Measurements from ENCODE around the gene BPIFB3. TPM values are rescaled to one million over a fixed set of nuclear protein-coding genes. Genes with fewer than 3 reads are reported as not detected.
"Not testable (repeated sequence)": the region's sequence is repeated elsewhere in the genome, so short reads cannot be mapped to it uniquely, and the experiment has no call there.

The BPIFB3 gene
- total RNA-seq, 4 donors from 2014 or later = not detected

- H3K4me1 ChIP-seq; H3K9me3 ChIP-seq; H3K27ac ChIP-seq (replicated peaks in 1 of 4); H3K4me3 ChIP-seq; H3K36me3 ChIP-seq; H3K27me3 ChIP-seq; intact Hi-C loops (cut with DNase I); DNase-seq (ENCODE audit: extremely low spot score): not testable (repeated sequence)
- 59% methylated on average over 6 of the region's 6 CpGs for WGBS
- TF ChIP-seq, protein P1, sequence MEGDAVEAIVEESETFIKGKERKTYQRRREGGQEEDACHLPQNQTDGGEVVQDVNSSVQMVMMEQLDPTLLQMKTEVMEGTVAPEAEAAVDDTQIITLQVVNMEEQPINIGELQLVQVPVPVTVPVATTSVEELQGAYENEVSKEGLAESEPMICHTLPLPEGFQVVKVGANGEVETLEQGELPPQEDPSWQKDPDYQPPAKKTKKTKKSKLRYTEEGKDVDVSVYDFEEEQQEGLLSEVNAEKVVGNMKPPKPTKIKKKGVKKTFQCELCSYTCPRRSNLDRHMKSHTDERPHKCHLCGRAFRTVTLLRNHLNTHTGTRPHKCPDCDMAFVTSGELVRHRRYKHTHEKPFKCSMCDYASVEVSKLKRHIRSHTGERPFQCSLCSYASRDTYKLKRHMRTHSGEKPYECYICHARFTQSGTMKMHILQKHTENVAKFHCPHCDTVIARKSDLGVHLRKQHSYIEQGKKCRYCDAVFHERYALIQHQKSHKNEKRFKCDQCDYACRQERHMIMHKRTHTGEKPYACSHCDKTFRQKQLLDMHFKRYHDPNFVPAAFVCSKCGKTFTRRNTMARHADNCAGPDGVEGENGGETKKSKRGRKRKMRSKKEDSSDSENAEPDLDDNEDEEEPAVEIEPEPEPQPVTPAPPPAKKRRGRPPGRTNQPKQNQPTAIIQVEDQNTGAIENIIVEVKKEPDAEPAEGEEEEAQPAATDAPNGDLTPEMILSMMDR (IDR thresholded peaks at IDR 0.05) = peak; percentile 21 to 30 (median 21)
Observed at GRCh38 chr20:33095902-33096584, 42.3 kb downstream of the BPIFB3 start.

- TF ChIP-seq POLR2A (IDR thresholded peaks at IDR 0.05; ENCODE audit: low read depth) = no peak
- intact Hi-C loops (cut with DNase I) = no loop called here
- DNase-seq (ENCODE audit: extremely low spot score) = no peak
- no peaks in the 10 kb centered on the region for H3K36me3 ChIP-seq
- no peak overlapping the region for H3K4me3 ChIP-seq
- H3K4me1 ChIP-seq = peaks cover 0 to 8% (median 0%) of the 10 kb centered on the region in 4 donors
- H3K27me3 ChIP-seq = peaks cover 0 to 3% (median 0%) of the 10 kb centered on the region in 4 donors
- 48% methylated on average over 4 of the region's 4 CpGs for WGBS
- no peaks in the 10 kb centered on the region for H3K9me3 ChIP-seq
- H3K27ac ChIP-seq (replicated peaks in 1 of 4) = no peak overlapping the region
Observed at GRCh38 chr20:33097001-33097400, 43.3 kb downstream of the BPIFB3 start.

GRCh38 chr20:33099843-33100538 is 46.3 kb downstream of the BPIFB3 start:
- Histone ChIP-seq H3K9me3 (no peaks in the 10 kb centered on the region), H3K27ac (replicated peaks in 1 of 4) (no peak overlapping the region), H3K4me1 (peaks cover 0 to 8% (median 0%) of the 10 kb centered on the region in 4 donors), H3K36me3 (no peaks in the 10 kb centered on the region), H3K4me3 (no peak overlapping the region), H3K27me3 (peaks cover 0 to 28% (median 0%) of the 10 kb centered on the region in 4 donors)
- no peak for DNase-seq (ENCODE audit: extremely low spot score)
- intact Hi-C loops (cut with DNase I) = no loop called here
- 61% methylated on average over 10 of the region's 10 CpGs for WGBS
- TF ChIP-seq POLR2AphosphoS5 (IDR thresholded peaks at IDR 0.05) (no peak), EP300 (IDR thresholded peaks at IDR 0.05) (no peak), POLR2A (IDR thresholded peaks at IDR 0.05; ENCODE audit: low read depth) (no peak)
- TF ChIP-seq, protein P1 (IDR thresholded peaks at IDR 0.05) = no peak

DNA sequence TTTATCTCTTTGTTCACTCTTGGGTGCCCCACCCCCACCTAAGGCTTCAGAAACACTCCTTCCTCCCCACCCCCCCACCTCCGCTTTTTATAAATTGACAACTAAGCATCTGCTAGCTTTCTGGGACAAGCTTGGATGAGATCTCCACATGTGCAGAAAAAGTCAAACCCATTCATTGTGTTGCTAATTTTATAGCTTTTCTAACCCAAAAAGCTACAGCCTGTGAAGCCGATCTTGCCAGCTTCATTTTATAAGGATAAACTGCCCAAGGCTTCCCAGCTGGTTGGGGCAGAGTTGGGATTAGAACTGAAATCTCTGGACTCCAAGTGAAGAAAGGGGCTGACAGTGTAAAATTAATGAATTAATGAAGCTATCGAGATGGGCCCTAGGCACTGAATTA is 49.9 kb downstream of the BPIFB3 start:
- intact Hi-C loops (cut with DNase I) = no loop called here
- DNase-seq (ENCODE audit: extremely low spot score) = no peak
- Histone ChIP-seq H3K9me3 (no peaks in the 10 kb centered on the region), H3K27ac (replicated peaks in 1 of 4) (no peak overlapping the region), H3K4me3 (no peak overlapping the region), H3K4me1 (no peaks in the 10 kb centered on the region), H3K36me3 (no peaks in the 10 kb centered on the region), H3K27me3 (peaks cover 0 to 28% (median 0%) of the 10 kb centered on the region in 4 donors)
- TF ChIP-seq POLR2AphosphoS5 (IDR thresholded peaks at IDR 0.05) = no peak
- TF ChIP-seq, protein P1 (IDR thresholded peaks at IDR 0.05) = no peak
- no peak for TF ChIP-seq POLR2A (IDR thresholded peaks at IDR 0.05; ENCODE audit: low read depth)
- no peak for TF ChIP-seq EP300 (IDR thresholded peaks at IDR 0.05)
- 68% methylated on average over 3 of the region's 3 CpGs for WGBS

- no peaks in the 10 kb centered on the region for H3K36me3 ChIP-seq
- intact Hi-C loops (cut with DNase I) = no loop called here
- no peaks in the 10 kb centered on the region for H3K9me3 ChIP-seq
- no peak overlapping the region for H3K27ac ChIP-seq (replicated peaks in 1 of 4)
- no peak overlapping the region for H3K4me3 ChIP-seq
- DNase-seq (ENCODE audit: extremely low spot score) = no peak
- no peaks in the 10 kb centered on the region for H3K4me1 ChIP-seq
- TF ChIP-seq, protein P1 (IDR thresholded peaks at IDR 0.05) = no peak
- no peak for TF ChIP-seq POLR2AphosphoS5 (IDR thresholded peaks at IDR 0.05)
- no peak for TF ChIP-seq POLR2A (IDR thresholded peaks at IDR 0.05; ENCODE audit: low read depth)
- TF ChIP-seq EP300 (IDR thresholded peaks at IDR 0.05) = no peak
- peaks cover 0 to 28% (median 0%) of the 10 kb centered on the region in 4 donors for H3K27me3 ChIP-seq
- WGBS = 72% methylated on average over 3 of the region's 3 CpGs
Observed at GRCh38 chr20:33104336-33104735, 50.6 kb downstream of the BPIFB3 start.
